ENCODE measurements around the gene MGRN1.

The MGRN1 gene

DNA sequence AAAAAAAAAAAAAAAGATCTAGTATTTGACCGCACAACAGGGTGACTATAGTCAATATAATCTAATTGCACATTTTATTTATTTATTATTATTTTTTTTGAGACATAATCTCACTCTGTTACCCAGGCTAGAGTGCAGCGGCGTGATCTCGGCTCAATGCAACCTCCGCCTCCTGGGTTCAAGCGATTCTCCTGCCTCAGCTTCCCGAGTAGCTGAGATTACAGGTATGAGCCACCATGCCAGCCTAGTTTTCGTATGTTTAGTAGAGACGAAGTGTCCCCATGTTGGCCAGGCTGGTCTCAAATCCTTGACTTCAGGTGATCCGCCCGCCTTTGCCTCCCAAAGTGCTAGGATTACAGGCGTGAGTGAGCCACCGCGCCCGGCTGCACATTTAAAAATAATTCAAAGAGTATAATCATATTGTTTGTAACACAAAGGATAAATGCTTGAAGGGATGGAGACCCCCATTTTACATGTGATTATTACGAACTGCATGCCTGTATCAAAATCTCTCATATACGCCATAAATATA, 108.7 kb downstream of the MGRN1 start (continued):
- TF ChIP-seq ZNF70 (CRISPR knock-in tag; IDR thresholded peaks at IDR 0.05) (no peak), OSR1 (CRISPR knock-in tag; IDR thresholded peaks at IDR 0.05) (no peak), ZC3H10 (CRISPR knock-in tag; IDR thresholded peaks at IDR 0.05) (no peak), TOX (CRISPR knock-in tag; IDR thresholded peaks at IDR 0.05; ENCODE audit: borderline replicate concordance) (no peak), ISL1 (CRISPR knock-in tag; IDR thresholded peaks at IDR 0.05) (no peak), ZFP3 (CRISPR knock-in tag; IDR thresholded peaks at IDR 0.05) (no peak), ESRRG (CRISPR knock-in tag; IDR thresholded peaks at IDR 0.05) (no peak), RARB (CRISPR knock-in tag; IDR thresholded peaks at IDR 0.05) (no peak), PPARA (CRISPR knock-in tag; IDR thresholded peaks at IDR 0.05; ENCODE audit: borderline replicate concordance) (no peak)
- TF ChIP-seq, protein P1, sequence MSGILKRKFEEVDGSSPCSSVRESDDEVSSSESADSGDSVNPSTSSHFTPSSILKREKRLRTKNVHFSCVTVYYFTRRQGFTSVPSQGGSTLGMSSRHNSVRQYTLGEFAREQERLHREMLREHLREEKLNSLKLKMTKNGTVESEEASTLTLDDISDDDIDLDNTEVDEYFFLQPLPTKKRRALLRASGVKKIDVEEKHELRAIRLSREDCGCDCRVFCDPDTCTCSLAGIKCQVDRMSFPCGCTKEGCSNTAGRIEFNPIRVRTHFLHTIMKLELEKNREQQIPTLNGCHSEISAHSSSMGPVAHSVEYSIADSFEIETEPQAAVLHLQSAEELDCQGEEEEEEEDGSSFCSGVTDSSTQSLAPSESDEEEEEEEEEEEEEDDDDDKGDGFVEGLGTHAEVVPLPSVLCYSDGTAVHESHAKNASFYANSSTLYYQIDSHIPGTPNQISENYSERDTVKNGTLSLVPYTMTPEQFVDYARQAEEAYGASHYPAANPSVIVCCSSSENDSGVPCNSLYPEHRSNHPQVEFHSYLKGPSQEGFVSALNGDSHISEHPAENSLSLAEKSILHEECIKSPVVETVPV (CRISPR knock-in tag; IDR thresholded peaks at IDR 0.05), result no peak

DNA sequence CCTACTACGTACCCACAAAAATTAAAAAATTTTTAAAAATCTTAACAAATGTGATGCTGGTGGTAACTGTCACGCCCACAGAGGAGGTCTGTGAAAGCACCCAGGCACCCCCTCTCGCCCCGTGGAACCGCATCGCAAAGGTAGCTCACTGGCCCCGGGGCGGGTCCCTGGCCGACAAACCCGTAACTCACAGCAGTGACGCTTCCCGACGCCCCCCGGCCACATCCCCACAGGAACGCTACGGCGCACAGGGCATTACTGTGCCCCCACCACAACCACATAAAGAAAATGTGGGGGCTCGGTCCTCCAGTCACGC, 109.1 kb downstream of the MGRN1 start:
- no peak for TF ChIP-seq PPARA (CRISPR knock-in tag; IDR thresholded peaks at IDR 0.05; ENCODE audit: borderline replicate concordance)
- no peak for TF ChIP-seq ZNF8 (CRISPR knock-in tag; IDR thresholded peaks at IDR 0.05)
- TF ChIP-seq ESRRG (CRISPR knock-in tag; IDR thresholded peaks at IDR 0.05), result no peak
- TF ChIP-seq, protein P2, sequence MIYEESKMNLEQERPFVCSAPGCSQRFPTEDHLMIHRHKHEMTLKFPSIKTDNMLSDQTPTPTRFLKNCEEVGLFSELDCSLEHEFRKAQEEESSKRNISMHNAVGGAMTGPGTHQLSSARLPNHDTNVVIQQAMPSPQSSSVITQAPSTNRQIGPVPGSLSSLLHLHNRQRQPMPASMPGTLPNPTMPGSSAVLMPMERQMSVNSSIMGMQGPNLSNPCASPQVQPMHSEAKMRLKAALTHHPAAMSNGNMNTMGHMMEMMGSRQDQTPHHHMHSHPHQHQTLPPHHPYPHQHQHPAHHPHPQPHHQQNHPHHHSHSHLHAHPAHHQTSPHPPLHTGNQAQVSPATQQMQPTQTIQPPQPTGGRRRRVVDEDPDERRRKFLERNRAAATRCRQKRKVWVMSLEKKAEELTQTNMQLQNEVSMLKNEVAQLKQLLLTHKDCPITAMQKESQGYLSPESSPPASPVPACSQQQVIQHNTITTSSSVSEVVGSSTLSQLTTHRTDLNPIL (CRISPR knock-in tag; IDR thresholded peaks at IDR 0.05; ENCODE audit: low read depth), result no peak
- TF ChIP-seq, protein P3, sequence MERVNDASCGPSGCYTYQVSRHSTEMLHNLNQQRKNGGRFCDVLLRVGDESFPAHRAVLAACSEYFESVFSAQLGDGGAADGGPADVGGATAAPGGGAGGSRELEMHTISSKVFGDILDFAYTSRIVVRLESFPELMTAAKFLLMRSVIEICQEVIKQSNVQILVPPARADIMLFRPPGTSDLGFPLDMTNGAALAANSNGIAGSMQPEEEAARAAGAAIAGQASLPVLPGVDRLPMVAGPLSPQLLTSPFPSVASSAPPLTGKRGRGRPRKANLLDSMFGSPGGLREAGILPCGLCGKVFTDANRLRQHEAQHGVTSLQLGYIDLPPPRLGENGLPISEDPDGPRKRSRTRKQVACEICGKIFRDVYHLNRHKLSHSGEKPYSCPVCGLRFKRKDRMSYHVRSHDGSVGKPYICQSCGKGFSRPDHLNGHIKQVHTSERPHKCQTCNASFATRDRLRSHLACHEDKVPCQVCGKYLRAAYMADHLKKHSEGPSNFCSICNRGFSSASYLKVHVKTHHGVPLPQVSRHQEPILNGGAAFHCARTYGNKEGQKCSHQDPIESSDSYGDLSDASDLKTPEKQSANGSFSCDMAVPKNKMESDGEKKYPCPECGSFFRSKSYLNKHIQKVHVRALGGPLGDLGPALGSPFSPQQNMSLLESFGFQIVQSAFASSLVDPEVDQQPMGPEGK (CRISPR knock-in tag; IDR thresholded peaks at IDR 0.05; ENCODE audit: borderline replicate concordance), result no peak
- no peak for TF ChIP-seq ARNTL (CRISPR knock-in tag; IDR thresholded peaks at IDR 0.05; ENCODE audit: borderline replicate concordance, low read depth)
- no peak for TF ChIP-seq OSR1 (CRISPR knock-in tag; IDR thresholded peaks at IDR 0.05)
- TF ChIP-seq, protein P4, sequence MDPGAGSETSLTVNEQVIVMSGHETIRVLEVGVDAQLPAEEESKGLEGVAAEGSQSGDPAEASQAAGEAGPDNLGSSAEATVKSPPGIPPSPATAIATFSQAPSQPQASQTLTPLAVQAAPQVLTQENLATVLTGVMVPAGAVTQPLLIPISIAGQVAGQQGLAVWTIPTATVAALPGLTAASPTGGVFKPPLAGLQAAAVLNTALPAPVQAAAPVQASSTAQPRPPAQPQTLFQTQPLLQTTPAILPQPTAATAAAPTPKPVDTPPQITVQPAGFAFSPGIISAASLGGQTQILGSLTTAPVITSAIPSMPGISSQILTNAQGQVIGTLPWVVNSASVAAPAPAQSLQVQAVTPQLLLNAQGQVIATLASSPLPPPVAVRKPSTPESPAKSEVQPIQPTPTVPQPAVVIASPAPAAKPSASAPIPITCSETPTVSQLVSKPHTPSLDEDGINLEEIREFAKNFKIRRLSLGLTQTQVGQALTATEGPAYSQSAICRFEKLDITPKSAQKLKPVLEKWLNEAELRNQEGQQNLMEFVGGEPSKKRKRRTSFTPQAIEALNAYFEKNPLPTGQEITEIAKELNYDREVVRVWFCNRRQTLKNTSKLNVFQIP (CRISPR knock-in tag; IDR thresholded peaks at IDR 0.05; ENCODE audit: borderline replicate concordance, low read depth), result no peak
- no peak for TF ChIP-seq RARB (CRISPR knock-in tag; IDR thresholded peaks at IDR 0.05)
- no peak for TF ChIP-seq ZNF565 (CRISPR knock-in tag; conservative IDR thresholded peaks at IDR 0.05; ENCODE audit: low read depth)
- no peak for TF ChIP-seq ZFP30 (CRISPR knock-in tag; IDR thresholded peaks at IDR 0.05)
- ATAC-seq, result peak; percentile 1

DNA sequence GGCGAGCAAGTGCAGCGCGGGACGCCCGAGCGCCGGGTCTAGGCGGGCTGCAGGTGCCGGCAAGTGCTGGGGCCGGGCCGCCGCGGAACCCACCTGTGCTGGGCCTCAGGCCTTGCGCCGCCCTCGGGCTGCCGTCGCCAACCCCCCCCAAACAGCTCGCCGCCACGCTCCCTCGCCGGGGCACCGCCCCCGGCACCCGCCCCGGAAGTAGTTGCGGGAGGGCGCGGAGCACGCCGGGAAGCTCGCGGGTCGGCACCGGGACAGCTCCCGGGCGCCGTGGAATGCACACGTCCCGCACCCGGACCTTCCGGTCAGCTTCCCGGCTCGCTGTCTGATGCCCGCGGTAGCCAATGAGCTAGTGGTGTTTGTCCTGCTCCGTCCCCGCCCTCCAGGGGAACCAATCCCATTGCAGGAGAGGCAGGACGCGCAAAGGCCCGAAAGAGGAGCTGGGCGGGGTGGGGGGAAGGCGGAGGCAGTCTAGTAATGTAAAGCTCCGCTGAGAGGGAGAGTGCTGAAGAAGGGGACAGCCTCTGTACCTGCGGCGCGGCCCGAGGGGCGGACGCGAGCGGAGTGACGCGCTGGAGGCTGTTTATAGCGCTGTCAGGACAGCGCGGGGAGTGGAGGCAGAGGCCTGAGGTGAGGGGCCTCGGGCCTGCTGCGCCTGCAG, 109.6 kb downstream of the MGRN1 start, which contains the start of the genes ANKS3 and DNAAF8:
Gene ANKS3 (minus strand): TSS at position 209 of the 667 bp plus-strand sequence. CDS start 4,122 bp downstream, outside the sequence.
Gene DNAAF8 (plus strand): TSS at position 475 of the 667 bp plus-strand sequence. CDS start 1,978 bp downstream, outside the sequence.
- TF ChIP-seq TCF4 (CRISPR knock-in tag; IDR thresholded peaks at IDR 0.05; ENCODE audit: borderline replicate concordance), result no peak
- no peak for TF ChIP-seq ZNF70 (CRISPR knock-in tag; IDR thresholded peaks at IDR 0.05)
- TF ChIP-seq, protein P4 (CRISPR knock-in tag; IDR thresholded peaks at IDR 0.05; ENCODE audit: borderline replicate concordance, low read depth), result no peak
- TF ChIP-seq ZC3H10 (CRISPR knock-in tag; IDR thresholded peaks at IDR 0.05), result no peak
- TF ChIP-seq, protein P1 (CRISPR knock-in tag; IDR thresholded peaks at IDR 0.05), result no peak
- no peak for TF ChIP-seq CSDC2 (CRISPR knock-in tag; IDR thresholded peaks at IDR 0.05)
- TF ChIP-seq GLIS3 (CRISPR knock-in tag; IDR thresholded peaks at IDR 0.05), result no peak
- TF ChIP-seq SNAI2 (CRISPR knock-in tag; IDR thresholded peaks at IDR 0.05), result no peak
- no peak for TF ChIP-seq ESRRG (CRISPR knock-in tag; IDR thresholded peaks at IDR 0.05)
- no peak for TF ChIP-seq ZFP3 (CRISPR knock-in tag; IDR thresholded peaks at IDR 0.05)
- TF ChIP-seq TOX (CRISPR knock-in tag; IDR thresholded peaks at IDR 0.05; ENCODE audit: borderline replicate concordance), result no peak
- TF ChIP-seq OSR1 (CRISPR knock-in tag; IDR thresholded peaks at IDR 0.05), result no peak
- peak; percentile 98 for ATAC-seq

Data from SK-N-SH treated with all-trans-retinoic acid at 6 μM for 48 hours (cell line).